Prostate gland (tissue), 2 donors: Measurements from ENCODE around the gene SPI1. TPM values are rescaled to one million over a fixed set of nuclear protein-coding genes. Genes with fewer than 3 reads are reported as not detected.

Source experiments
- DNase-seq: peaks from one replicate; pipeline ENCODE4 v3.0.0-alpha.2; 2019; ENCODE audit warnings: low spot score
- H3K27ac ChIP-seq, 2 donors: fragments of 200-600 bp; sonication (generic); 2 replicates each; pipeline ENCODE4 v1.5.1; 2017 to 2019
- H3K27me3 ChIP-seq: fragments of 200-600 bp; sonication (generic); replicated peaks from 2 replicates; pipeline ENCODE4 v1.5.1; 2019; ENCODE audit not compliant: insufficient read depth
- H3K36me3 ChIP-seq, 2 donors: fragments of 200-600 bp; sonication (generic); 1 replicate in 1 of 2; 2 replicates in 1 of 2; pipeline versions ENCODE4 v1.5.1 to v1.8.1; 2017 to 2019
- H3K4me1 ChIP-seq: fragments of 200-600 bp; sonication (generic); replicated peaks from 2 replicates; pipeline ENCODE4 v1.5.1; 2019
- H3K4me3 ChIP-seq, 2 donors: fragments of 200-600 bp; sonication (generic); 2 replicates each; pipeline ENCODE4 v1.5.1; 2017 to 2019
- H3K9me3 ChIP-seq: fragments of 200-600 bp; sonication (generic); 2 replicates; pipeline ENCODE4 v1.5.1; 2017
- POLR2A ChIP-seq: fragments of 450-650 bp; IDR thresholded peaks from one replicate; pipeline ENCODE4 v1.6.1; 2016; ENCODE audit warnings: antibody characterized with exemption, mild to moderate bottlenecking
- POLR2AphosphoS5 ChIP-seq: sonication (generic); formaldehyde crosslinking; IDR thresholded peaks from one replicate; pipeline ENCODE4 v1.6.1; 2017; ENCODE audit warnings: antibody characterized with exemption
- WGBS: methylation state at CpG from one replicate; pipeline ENCODE4 v1.1.5; 2018; 5-methylcytosine and 5-hydroxymethylcytosine counted together
- intact Hi-C: fragments of 100-400 bp; cut with DNase I; formaldehyde crosslinking; loops from one replicate; pipeline ENCODE4 v1.14.2; 2022
- total RNA-seq, 2 donors: library from RNA; depleted of rRNA; stranded (reverse); fragments of >200 nt; gene quantifications; one replicate each; pipeline ENCODE4 v1.1.0, GENCODE V29; 2016
- TF ChIP-seq, protein P1 (sequence below), 4 experiments: fragments of 200-600 bp in 2 of 4; fragments of 450-650 bp in 2 of 4; sonication (generic) in 2 of 4; IDR thresholded peaks; 1 replicate in 3 of 4; 2 replicates in 1 of 4; pipeline ENCODE4 v1.5.1; 2016 to 2019; ENCODE audit warnings: antibody characterized with exemption in 4 of 4, mild to moderate bottlenecking in 2 of 4, moderate library complexity in 2 of 4

Gene SPI1
- total RNA-seq, 2 donors from 2014 or later: 6.8 to 13.4 TPM

DNA sequence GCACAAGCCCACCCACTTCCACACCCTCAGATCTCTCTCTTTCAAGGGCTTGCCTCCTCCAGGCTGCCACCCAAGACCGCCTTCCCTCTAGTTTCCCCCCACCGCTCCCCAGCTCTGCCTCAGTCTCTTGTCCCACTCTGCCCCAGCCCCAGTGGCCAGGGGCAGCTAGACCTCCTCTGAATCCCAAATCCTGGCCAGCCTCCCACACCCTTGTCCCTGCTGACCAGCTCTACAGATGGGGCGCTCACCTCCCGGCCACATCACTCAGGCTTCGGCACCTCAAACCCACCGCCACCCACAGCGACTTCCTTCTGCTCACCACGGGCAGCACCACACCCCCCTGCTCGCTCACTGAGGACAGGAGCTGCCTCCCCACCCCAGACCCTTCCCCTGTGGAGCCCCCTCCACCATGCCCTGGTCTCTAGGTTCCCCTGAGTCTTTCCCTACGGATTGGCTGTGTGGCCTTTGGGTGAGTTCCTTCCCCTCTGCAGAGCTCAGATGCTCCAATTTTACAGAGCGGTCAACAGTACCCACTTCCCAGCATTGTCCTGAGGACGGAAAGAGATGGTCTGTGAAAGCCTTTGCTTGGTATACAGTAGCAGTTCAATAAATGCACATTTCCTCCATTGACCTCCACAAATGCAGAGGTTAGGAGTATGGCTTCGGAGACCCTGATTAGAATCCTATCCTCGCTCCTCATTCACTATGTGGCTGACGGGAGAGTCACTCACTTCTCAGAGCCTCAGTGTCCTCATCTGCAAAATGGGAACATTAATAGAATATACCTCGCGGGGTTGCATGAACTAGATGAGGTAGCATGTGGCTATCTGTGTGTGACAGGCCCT, 11.5 kb upstream of the SPI1 start:
- H3K4me1 ChIP-seq: no peaks in the 10 kb centered on the region
- DNase-seq: no peak
- 86% methylated on average over 17 of the region's 17 CpGs for WGBS

DNA sequence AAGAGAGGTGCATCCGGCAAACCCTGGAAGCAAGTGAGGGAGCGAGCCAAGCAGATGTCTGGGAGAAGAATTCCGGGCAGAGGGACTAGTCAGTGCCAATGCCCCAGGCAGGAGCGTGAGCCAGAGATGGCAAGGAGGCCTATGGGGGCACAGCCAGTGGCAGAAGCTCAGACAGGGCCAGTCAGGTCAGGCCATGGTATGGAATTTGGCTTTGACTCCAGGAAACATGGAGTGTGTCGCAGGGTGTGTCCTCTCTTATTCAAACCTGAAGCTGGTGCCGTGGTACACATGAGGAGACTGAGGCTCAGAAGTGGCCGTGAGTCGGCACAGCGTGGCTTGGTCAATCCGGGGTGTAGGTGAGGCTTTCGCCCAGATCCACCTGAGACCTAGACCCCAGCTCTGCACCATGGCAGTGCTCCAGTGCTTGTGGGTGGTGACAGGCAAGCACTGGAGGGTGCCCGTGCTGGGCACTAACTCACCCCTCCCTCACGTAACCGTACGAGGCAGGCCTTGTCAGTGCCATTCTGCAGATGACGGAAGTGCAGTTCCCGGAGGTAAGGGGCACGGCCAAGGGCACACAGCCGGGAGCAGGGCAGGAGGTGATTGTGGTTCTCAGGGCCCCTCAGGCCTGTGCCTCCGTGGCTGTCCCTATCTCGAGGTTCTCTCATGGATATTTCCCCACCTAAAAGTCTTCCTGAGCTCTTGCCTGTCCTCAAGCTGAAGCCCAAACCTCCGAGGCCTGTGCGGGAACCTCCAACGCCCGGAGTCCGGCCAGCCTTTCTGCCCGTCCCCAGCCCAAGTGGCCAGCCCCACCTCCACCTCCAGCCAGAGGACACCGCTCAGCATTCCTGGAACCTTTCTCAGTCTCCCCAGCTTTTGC, 10.6 kb upstream of the SPI1 start:
- Histone ChIP-seq H3K27me3 (no peaks in the 10 kb centered on the region), H3K4me1 (no peaks in the 10 kb centered on the region), H3K27ac (peak overlapping the region in 1 of 2 donors; percentile 53), H3K4me3 (no peak overlapping the region), H3K36me3 (no peaks in the 10 kb centered on the region), H3K9me3 (no peaks in the 10 kb centered on the region)
- DNase-seq: peak; percentile 78
- intact Hi-C loops: no loop called here
- TF ChIP-seq POLR2AphosphoS5 (peak; percentile 51), POLR2A (no peak)
- TF ChIP-seq, protein P1, sequence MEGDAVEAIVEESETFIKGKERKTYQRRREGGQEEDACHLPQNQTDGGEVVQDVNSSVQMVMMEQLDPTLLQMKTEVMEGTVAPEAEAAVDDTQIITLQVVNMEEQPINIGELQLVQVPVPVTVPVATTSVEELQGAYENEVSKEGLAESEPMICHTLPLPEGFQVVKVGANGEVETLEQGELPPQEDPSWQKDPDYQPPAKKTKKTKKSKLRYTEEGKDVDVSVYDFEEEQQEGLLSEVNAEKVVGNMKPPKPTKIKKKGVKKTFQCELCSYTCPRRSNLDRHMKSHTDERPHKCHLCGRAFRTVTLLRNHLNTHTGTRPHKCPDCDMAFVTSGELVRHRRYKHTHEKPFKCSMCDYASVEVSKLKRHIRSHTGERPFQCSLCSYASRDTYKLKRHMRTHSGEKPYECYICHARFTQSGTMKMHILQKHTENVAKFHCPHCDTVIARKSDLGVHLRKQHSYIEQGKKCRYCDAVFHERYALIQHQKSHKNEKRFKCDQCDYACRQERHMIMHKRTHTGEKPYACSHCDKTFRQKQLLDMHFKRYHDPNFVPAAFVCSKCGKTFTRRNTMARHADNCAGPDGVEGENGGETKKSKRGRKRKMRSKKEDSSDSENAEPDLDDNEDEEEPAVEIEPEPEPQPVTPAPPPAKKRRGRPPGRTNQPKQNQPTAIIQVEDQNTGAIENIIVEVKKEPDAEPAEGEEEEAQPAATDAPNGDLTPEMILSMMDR (IDR thresholded peaks at IDR 0.05): no peak
- WGBS: 77% methylated on average over 28 of the region's 28 CpGs

More for the DNA sequence above, 11.5 kb upstream of the SPI1 start:
- H3K36me3 ChIP-seq: no peaks in the 10 kb centered on the region
- H3K27ac ChIP-seq: no peak overlapping the region
- no peaks in the 10 kb centered on the region for H3K27me3 ChIP-seq
- intact Hi-C loops: no loop called here
- no peaks in the 10 kb centered on the region for H3K9me3 ChIP-seq
- no peak overlapping the region for H3K4me3 ChIP-seq
- TF ChIP-seq POLR2A (no peak), POLR2AphosphoS5 (no peak)
- TF ChIP-seq, protein P1 (IDR thresholded peaks at IDR 0.05): no peak

DNA sequence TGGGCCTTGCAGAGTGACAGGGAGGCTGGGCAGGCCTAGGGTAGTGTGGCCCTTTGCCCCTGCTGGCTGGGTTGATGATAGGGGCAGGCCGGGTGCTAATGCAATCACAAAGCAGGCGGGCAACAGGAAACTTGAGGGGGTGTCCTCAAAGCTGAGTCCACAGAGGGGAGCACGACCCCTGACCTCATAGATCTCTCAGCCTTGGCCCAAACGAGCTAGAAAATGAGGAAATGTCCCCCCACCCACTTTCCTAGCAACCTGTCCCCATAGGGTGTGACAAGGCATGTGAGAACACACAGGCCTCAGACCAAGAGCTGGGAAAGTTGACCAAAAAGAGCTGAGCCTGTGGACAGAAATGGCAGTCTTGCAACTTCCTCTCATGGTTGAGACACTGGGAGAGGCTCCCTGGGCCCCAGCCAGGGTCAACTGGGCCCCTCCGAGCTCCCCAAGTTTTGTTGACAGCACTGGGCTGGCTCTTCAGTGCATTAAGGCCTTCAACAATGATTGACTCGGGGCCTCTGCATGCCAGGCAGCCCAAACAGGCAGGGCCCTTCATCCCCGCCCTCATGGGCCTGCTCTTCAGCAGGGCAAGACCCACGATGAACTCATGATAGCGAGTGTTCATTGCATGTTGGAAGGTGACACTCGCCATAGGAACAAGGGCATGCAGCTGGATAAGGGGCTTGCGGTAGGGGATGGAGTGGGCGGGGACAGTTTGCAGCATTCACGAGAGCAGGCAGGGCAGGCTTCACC, 9.8 kb upstream of the SPI1 start:
- no peak overlapping the region for H3K4me3 ChIP-seq
- no peaks in the 10 kb centered on the region for H3K27me3 ChIP-seq
- no peaks in the 10 kb centered on the region for H3K36me3 ChIP-seq
- no peaks in the 10 kb centered on the region for H3K9me3 ChIP-seq
- no peak overlapping the region for H3K27ac ChIP-seq
- H3K4me1 ChIP-seq: no peaks in the 10 kb centered on the region
- intact Hi-C loops: no loop called here
- no peak for DNase-seq
- 65% methylated on average over 13 of the region's 13 CpGs for WGBS
- no peak for TF ChIP-seq POLR2A
- TF ChIP-seq POLR2AphosphoS5: no peak
- TF ChIP-seq, protein P1 (IDR thresholded peaks at IDR 0.05): no peak

GRCh38 chr11:47384498-47384897, 6.2 kb upstream of the SPI1 start:
- no peak for TF ChIP-seq POLR2AphosphoS5
- Histone ChIP-seq H3K9me3 (no peaks in the 10 kb centered on the region), H3K27ac (no peak overlapping the region), H3K27me3 (no peaks in the 10 kb centered on the region), H3K4me1 (no peaks in the 10 kb centered on the region), H3K4me3 (no peak overlapping the region), H3K36me3 (no peaks in the 10 kb centered on the region)
- 93% methylated on average over 4 of the region's 4 CpGs for WGBS
- intact Hi-C loops: no loop called here
- DNase-seq: no peak

GRCh38 chr11:47383071-47383470, 4.7 kb upstream of the SPI1 start:
- intact Hi-C loops: no loop called here
- Histone ChIP-seq H3K36me3 (no peaks in the 10 kb centered on the region), H3K4me1 (no peaks in the 10 kb centered on the region), H3K4me3 (no peak overlapping the region), H3K27me3 (no peaks in the 10 kb centered on the region), H3K9me3 (no peaks in the 10 kb centered on the region), H3K27ac (no peak overlapping the region)
- 63% methylated on average over 4 of the region's 4 CpGs for WGBS
- DNase-seq: no peak
- TF ChIP-seq, protein P1 (IDR thresholded peaks at IDR 0.05): no peak
- TF ChIP-seq POLR2A: no peak
- no peak for TF ChIP-seq POLR2AphosphoS5
